DMS114 treated with DMSO at 0.1 percent for 48 hours (cell line): Measurements from ENCODE around the gene DLG2.
"Not testable (repeated sequence)": the region's sequence is repeated elsewhere in the genome, so short reads cannot be mapped to it uniquely, and the experiment has no call there.

Experiments used
- DNase-seq: peaks from one replicate; lab custom pipeline; 2025; ENCODE audit not compliant: unreplicated experiment; lab: John Stamatoyannopoulos, UW

The DLG2 gene

DNA sequence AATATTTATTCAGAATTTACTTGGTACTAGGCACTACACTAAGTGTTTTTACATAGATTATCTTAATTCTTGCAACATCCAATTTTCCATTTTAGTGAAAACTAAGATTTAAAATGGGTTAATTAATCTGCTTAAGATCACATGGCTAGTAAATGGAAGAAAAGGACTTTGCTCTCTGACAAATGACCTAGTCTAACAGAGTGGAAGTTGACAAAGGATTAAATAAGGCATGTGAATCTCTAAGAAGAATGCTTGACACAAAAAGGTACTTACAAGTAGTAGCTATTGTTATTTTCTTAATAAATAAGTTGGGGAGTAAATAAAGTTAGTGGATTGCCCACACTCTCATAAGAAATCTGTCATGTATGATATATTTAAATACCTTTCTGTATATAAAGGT is 584.8 kb downstream of the DLG2 start:
- DNase-seq, result no peak

GRCh38 chr11:85040166-85040565 is 587.0 kb downstream of the DLG2 start:
- no peak for DNase-seq

DNA sequence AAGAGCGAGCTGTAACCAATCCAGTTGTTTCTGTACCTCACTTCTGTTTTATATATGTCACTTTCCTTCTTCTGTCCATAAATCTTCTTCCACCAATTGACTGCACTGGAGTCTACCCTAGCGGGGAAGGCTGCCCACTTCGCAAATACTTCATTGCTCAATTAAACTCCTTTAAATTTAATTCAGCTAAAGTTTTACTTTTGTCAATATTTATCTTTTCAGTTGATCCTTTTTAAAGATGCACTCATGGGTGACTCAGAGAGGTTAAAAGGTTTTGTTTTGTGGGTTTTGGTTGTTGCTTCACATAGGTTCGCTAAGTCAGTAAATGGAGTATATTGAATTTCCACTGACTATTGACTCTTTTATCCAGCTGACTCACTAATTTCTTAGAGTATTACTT is 597.2 kb downstream of the DLG2 start:
- no peak for DNase-seq

- DNase-seq, result no peak
Observed at GRCh38 chr11:85028329-85029101, 598.6 kb downstream of the DLG2 start.

GRCh38 chr11:85027346-85027745 is 599.8 kb downstream of the DLG2 start:
- DNase-seq, result no peak

- no peak for DNase-seq
Observed at GRCh38 chr11:85021058-85021457, 606.1 kb downstream of the DLG2 start.

DNA sequence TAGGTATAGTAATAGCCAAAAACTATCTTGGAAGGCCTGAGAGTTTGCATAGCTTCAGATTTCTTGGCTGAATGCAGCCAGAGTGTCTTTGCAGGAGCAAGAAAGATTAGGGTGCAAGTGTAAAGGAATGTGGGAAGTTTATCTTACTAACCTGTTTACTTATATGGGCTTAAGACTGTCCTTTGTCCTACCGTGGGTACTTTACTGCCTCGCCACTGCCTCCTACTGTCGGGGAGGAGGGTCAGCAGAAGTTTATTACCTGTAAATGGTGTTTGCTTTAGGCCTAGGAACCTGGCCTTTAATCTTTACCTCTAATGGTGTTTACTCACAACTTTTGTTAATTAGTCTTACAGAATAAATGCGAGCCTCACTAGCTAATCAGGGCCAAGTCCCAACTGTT is 633.8 kb downstream of the DLG2 start:
- no peak for DNase-seq

- no peak for DNase-seq
Observed at GRCh38 chr11:84990141-84990540, 637.0 kb downstream of the DLG2 start.

GRCh38 chr11:84987686-84988187 is 639.4 kb downstream of the DLG2 start:
- DNase-seq, result not testable (repeated sequence)

DNA sequence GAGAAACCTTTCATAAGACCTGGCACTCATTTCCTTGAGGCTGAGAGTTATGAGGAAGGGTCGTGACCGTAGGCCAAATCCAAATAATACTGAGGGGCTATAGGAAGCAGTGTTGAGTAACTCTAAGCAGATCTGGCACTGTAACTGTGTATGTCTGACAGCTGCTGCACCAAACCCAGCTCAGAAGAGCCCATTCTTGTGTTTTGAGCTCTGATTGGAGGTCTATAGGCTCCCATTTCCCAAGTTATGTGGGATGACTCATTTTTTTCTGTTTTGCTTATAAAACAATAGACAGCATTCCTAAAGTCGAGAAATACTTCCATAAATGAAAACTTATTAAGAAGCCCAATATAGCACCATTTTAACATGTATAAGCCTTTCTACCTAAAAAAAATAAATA is 645.8 kb downstream of the DLG2 start:
- no peak for DNase-seq

DNA sequence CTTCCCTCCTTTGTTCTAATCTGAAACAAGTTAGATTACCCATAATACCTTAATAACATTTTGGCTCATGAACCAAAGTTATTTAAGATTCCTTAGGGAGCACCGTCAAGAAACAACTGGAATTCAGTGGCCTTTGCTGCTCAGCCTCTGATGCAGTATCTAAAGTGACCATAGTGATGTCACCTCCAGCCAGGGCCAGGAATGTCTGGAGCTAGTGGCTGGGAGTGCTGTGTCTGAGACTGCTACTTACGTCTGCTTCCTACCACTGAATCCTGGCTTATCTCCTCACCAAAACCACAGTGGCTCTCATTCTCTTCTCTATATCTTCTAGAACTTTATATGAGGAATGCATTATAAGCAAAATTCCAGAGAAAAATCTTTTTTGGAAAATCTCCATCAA is 658.0 kb downstream of the DLG2 start:
- DNase-seq, result no peak

GRCh38 chr11:84965484-84965883 is 661.7 kb downstream of the DLG2 start:
- no peak for DNase-seq

GRCh38 chr11:84963240-84963639 is 663.9 kb downstream of the DLG2 start:
- no peak for DNase-seq

DNA sequence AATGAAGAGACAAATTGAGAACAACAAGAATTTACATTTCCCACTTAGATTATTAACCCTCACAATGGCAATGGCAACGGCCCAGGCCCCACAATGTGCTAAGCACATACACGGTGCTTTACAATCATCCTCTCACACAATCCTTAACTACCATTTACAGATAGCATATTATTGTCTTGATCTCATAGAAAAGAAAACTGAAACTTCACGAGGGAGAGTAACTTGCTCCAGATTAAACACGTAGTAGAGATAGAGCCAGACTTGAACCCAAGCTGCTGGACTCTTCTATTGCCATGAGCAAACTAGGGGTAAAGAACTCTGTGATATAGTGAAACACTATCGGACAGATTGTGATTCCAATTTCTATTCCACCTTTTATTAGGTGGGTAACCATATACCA is 665.1 kb downstream of the DLG2 start:
- no peak for DNase-seq

DNA sequence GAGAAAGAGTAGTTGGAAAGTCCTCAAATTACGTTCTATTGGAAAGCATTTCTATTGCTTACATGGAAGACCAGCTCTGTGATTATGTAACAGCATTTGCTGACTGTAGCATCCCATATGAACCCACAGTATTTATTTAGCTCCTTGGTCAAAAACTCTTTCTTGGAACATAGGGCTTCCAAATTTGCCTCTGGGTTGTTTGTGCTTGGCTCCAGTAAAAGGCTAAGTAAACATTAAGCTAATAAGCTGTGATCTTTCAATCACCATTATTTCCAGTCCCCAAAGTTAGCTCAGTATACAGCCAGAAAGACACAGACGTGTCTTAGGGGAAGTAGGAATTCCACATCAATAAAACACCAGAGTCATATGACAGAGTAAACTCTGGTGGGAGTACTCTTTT is 668.8 kb downstream of the DLG2 start:
- no peak for DNase-seq

GRCh38 chr11:84950569-84951270 is 676.4 kb downstream of the DLG2 start:
- no peak for DNase-seq

DNA sequence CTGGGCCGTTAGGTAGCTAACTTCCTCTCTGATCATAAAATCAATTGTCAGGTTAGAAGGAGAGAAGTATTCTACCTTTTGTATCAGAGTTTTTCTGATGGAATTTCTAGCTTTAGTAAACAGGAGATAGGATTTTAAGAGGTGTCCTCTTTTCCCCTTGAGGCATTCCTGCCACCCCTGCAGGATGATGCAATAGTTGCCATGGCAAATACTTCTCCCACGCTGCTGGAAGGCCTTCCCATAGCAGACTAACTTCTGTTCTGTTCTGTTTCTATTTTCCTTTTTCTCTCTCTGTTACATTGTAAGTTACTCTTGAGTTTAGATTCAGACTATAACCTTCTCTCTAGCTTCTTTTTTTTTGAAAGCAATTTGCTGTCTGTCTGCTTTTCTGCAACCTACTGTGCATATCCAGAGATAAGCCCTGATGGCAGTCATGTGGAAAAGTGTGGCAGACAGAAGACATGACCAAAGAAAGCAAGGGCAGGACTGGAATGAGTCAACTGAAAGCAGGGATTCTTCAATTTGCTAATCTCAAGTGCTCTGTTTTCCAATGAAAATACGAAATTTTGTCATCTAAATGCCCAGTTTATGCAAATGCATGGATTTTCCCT is 679.1 kb downstream of the DLG2 start:
- no peak for DNase-seq

GRCh38 chr11:84947070-84947469 is 680.1 kb downstream of the DLG2 start:
- no peak for DNase-seq

GRCh38 chr11:84930863-84931262 is 696.3 kb downstream of the DLG2 start:
- DNase-seq, result no peak

DNA sequence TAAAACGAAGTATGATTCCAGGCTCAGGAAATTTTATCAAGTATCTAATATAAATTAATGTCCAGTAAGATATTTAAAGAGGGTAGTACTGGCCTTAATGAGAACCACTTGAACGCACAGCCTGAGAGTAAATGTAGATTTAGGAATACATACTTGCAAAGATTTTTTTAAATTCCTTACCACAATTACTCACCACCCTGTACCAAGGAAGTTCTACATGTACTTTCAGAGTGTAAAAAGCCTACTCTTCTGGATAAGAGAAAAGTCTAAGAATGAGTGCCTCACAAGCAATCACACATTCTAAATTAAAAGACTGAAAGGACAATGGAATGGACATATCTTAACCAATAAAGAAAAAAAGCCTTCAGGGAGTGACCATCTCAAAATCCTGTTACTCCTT is 697.4 kb downstream of the DLG2 start:
- no peak for DNase-seq

- no peak for DNase-seq
Observed at GRCh38 chr11:84924154-84924692, 702.9 kb downstream of the DLG2 start.

- no peak for DNase-seq
Observed at GRCh38 chr11:84923489-84923888, 703.7 kb downstream of the DLG2 start.
